Hepatocyte (in vitro differentiated cells): ENCODE data around the gene STK4.

Experiments
- EZH2 ChIP-seq: fragments of 200-600 bp; sonication (generic); IDR thresholded peaks from 2 replicates; pipeline ENCODE4 v1.6.1; 2016; ENCODE audit warnings: antibody characterized with exemption, mild to moderate bottlenecking, borderline replicate concordance
- EZH2phosphoT487 ChIP-seq: fragments of 200-600 bp; sonication (generic); IDR thresholded peaks from one replicate; pipeline ENCODE4 v1.6.1; 2018; ENCODE audit warnings: antibody characterized with exemption, mild to moderate bottlenecking, low read depth, moderate library complexity; ENCODE audit not compliant: unreplicated experiment, severe bottlenecking
- TF ChIP-seq, protein P1 (sequence below): fragments of 200-600 bp; sonication (generic); IDR thresholded peaks from 2 replicates; pipeline ENCODE4 v1.5.1; 2016; ENCODE audit warnings: antibody characterized with exemption, mild to moderate bottlenecking; ENCODE audit not compliant: poor library complexity

- no peak for TF ChIP-seq EZH2phosphoT487
- TF ChIP-seq, protein P1, sequence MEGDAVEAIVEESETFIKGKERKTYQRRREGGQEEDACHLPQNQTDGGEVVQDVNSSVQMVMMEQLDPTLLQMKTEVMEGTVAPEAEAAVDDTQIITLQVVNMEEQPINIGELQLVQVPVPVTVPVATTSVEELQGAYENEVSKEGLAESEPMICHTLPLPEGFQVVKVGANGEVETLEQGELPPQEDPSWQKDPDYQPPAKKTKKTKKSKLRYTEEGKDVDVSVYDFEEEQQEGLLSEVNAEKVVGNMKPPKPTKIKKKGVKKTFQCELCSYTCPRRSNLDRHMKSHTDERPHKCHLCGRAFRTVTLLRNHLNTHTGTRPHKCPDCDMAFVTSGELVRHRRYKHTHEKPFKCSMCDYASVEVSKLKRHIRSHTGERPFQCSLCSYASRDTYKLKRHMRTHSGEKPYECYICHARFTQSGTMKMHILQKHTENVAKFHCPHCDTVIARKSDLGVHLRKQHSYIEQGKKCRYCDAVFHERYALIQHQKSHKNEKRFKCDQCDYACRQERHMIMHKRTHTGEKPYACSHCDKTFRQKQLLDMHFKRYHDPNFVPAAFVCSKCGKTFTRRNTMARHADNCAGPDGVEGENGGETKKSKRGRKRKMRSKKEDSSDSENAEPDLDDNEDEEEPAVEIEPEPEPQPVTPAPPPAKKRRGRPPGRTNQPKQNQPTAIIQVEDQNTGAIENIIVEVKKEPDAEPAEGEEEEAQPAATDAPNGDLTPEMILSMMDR, result no peak
- no peak for TF ChIP-seq EZH2
Observed at GRCh38 chr20:45111285-45111684, 145.0 kb downstream of the STK4 start.
